ENCODE data around the gene OR51D1. TPM values are rescaled to one million over a fixed set of nuclear protein-coding genes. Genes with fewer than 3 reads are reported as not detected.

OR51D1 gene
- total RNA-seq, 1 experiment from 2014 or later: not detected

DNA sequence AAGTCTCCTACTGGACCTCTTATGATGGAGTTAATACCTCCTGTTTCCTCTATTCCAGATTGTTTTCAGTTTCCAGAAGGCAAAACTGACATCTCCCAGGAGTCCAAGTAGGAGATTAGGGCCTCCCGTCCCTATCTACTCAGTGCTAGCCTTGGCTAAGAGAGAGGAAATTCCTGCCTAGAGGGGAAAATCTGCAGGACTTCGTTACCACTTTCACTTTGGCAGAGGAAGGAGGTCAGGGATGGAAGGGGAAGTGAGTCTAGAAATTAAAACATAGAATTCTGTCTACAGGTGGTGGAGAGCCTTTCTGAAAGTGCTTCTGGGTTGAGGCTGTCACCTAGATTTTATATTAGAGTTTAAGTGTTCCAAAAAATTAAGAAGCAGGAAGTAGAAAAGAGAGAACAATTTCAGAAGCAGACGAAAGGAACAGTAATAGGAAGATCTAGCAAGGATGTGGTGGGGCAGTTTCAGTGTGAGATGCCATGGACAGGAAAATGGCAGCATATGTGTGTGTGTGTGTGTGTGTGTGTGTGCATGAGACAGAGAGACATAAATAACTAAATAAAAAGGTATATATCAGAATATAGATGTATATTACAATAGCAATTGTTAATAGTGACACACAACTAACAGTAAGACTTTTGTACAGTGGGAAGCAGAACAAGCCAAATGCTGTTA is 26.9 kb upstream of the OR51D1 start:
- H2AFZ ChIP-seq (ENCODE audit: low read length): peak overlapping the region; percentile 74
- H3K27ac ChIP-seq (ENCODE audit: low read length): no peak overlapping the region
- no TSS peak for BruUV-seq (replicated peaks)
- peak overlapping the region; percentile 58; the same call in 1 of the 2 replicates for H3K4me2 ChIP-seq (ENCODE audit: low read length)
- intact Hi-C loops (cut with micrococcal nuclease): no loop called here
- CTCF ChIA-PET: no interaction called here
- peaks cover 12% of the 10 kb centered on the region for H3K27me3 ChIP-seq (ENCODE audit: low read length)
- H3K9ac ChIP-seq (ENCODE audit: low read length): no peak overlapping the region
- no peaks in the 10 kb centered on the region for H3K9me3 ChIP-seq (ENCODE audit: low read length)
- POLR2A ChIA-PET (ENCODE audit: unreplicated experiment): no interaction called here
- no peaks in the 10 kb centered on the region for H3K79me2 ChIP-seq (ENCODE audit: low read length)
- peaks cover 15% of the 10 kb centered on the region for H3K4me1 ChIP-seq (ENCODE audit: insufficient read depth, low read length)
- H3K36me3 ChIP-seq (ENCODE audit: low read depth, low read length): no peaks in the 10 kb centered on the region
- no peak for ATAC-seq
- no peaks in the 10 kb centered on the region for H4K20me1 ChIP-seq (ENCODE audit: low read length)
- H3K9me2 ChIP-seq (replicated peaks; ENCODE audit: low read length): no peaks in the 10 kb centered on the region
- peak overlapping the region; percentile 35; the same call in 1 of the 2 replicates for H3K4me3 ChIP-seq (ENCODE audit: low read length)
- TF ChIP-seq, protein P1, sequence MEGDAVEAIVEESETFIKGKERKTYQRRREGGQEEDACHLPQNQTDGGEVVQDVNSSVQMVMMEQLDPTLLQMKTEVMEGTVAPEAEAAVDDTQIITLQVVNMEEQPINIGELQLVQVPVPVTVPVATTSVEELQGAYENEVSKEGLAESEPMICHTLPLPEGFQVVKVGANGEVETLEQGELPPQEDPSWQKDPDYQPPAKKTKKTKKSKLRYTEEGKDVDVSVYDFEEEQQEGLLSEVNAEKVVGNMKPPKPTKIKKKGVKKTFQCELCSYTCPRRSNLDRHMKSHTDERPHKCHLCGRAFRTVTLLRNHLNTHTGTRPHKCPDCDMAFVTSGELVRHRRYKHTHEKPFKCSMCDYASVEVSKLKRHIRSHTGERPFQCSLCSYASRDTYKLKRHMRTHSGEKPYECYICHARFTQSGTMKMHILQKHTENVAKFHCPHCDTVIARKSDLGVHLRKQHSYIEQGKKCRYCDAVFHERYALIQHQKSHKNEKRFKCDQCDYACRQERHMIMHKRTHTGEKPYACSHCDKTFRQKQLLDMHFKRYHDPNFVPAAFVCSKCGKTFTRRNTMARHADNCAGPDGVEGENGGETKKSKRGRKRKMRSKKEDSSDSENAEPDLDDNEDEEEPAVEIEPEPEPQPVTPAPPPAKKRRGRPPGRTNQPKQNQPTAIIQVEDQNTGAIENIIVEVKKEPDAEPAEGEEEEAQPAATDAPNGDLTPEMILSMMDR (conservative IDR thresholded peaks at IDR 0.05; ENCODE audit: low read depth, low read length): no peak
- TF ChIP-seq EZH2phosphoT487 (IDR thresholded peaks at IDR 0.05; ENCODE audit: borderline replicate concordance, low read length) (no peak), EZH2 (IDR thresholded peaks at IDR 0.05; ENCODE audit: low read length, unreplicated experiment) (no peak)
- no peaks in the 10 kb centered on the region for H3F3A ChIP-seq (ENCODE audit: low read length, unreplicated experiment)
- no peak for DNase-seq

DNA sequence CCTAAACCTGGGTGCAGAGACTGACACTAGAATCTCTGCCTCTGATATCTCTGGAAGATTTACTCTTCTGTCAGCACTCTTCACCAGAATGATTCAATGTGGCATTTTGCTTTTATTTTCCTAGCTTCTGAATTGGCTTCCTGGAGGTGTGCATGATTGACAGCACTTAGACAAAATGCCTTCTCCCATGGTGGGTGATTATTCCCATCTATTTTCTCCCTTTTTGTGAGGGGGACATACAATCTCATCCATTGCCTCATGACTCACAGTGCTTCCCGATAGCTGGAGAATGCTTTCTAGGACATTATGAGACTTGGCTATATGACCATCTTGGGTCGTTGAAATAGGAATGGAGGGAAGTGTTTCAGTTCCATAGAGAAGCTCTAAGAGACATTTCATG is 25.3 kb upstream of the OR51D1 start:
- Histone ChIP-seq H2AFZ (ENCODE audit: low read length) (no peak overlapping the region), H3F3A (ENCODE audit: low read length, unreplicated experiment) (no peaks in the 10 kb centered on the region), H3K4me3 (ENCODE audit: low read length) (no peak overlapping the region), H3K9me3 (ENCODE audit: low read length) (no peaks in the 10 kb centered on the region), H3K4me1 (ENCODE audit: insufficient read depth, low read length) (peaks cover 8% of the 10 kb centered on the region), H3K4me2 (ENCODE audit: low read length) (no peak overlapping the region), H3K9ac (ENCODE audit: low read length) (no peak overlapping the region), H3K27ac (ENCODE audit: low read length) (no peak overlapping the region), H3K27me3 (ENCODE audit: low read length) (peaks cover 12% of the 10 kb centered on the region), H3K79me2 (ENCODE audit: low read length) (no peaks in the 10 kb centered on the region), H4K20me1 (ENCODE audit: low read length) (no peaks in the 10 kb centered on the region), H3K9me2 (replicated peaks; ENCODE audit: low read length) (no peaks in the 10 kb centered on the region), H3K36me3 (ENCODE audit: low read depth, low read length) (no peaks in the 10 kb centered on the region)
- ChIA-PET CTCF (no interaction called here), POLR2A (ENCODE audit: unreplicated experiment) (no interaction called here)
- TF ChIP-seq, protein P1 (conservative IDR thresholded peaks at IDR 0.05; ENCODE audit: low read depth, low read length): no peak
- no peak for TF ChIP-seq EZH2 (IDR thresholded peaks at IDR 0.05; ENCODE audit: low read length, unreplicated experiment)
- no peak for TF ChIP-seq EZH2phosphoT487 (IDR thresholded peaks at IDR 0.05; ENCODE audit: borderline replicate concordance, low read length)
- no peak for DNase-seq
- no TSS peak for BruUV-seq (replicated peaks)
- intact Hi-C loops (cut with micrococcal nuclease): no loop called here
- ATAC-seq: no peak

DNA sequence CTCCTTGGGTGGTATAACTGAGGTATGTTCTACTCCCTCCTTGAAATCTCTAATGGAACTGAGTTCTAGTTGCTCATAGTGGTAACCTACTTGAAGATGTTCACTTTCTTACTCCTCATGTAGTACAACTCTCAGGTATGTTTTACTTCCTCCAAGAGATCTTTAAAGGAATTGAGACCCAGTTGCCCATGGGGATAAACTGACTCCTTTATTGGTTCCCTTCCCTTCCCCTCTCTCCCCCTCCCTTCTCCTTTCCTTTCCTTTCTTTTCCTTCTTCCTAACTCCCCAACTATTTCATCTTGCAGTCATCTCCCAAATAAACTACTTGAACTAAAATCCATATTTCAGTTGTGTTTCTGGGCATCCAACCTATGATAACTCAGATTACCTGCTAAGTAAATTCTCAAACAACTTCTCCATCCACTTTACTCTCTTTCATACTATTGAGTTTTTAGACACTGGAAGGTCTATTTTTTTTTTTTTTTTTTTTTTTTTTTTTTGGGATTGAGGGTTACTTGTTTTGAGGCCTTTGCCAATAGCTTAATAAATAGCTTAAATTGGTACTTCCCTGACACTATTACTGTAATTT is 21.3 kb upstream of the OR51D1 start:
- H3K27ac ChIP-seq (ENCODE audit: low read length): no peak overlapping the region
- H3K9me3 ChIP-seq (ENCODE audit: low read length): no peaks in the 10 kb centered on the region
- H3K4me2 ChIP-seq (ENCODE audit: low read length): no peak overlapping the region
- CTCF ChIA-PET: no interaction called here
- DNase-seq (no peak), ATAC-seq (no peak)
- H2AFZ ChIP-seq (ENCODE audit: low read length): no peak overlapping the region
- no peaks in the 10 kb centered on the region for H3K79me2 ChIP-seq (ENCODE audit: low read length)
- H3K27me3 ChIP-seq (ENCODE audit: low read length): peaks cover 25% of the 10 kb centered on the region
- no peaks in the 10 kb centered on the region for H3F3A ChIP-seq (ENCODE audit: low read length, unreplicated experiment)
- no peaks in the 10 kb centered on the region for H3K9me2 ChIP-seq (replicated peaks; ENCODE audit: low read length)
- TF ChIP-seq, protein P1 (conservative IDR thresholded peaks at IDR 0.05; ENCODE audit: low read depth, low read length): no peak
- no peak for TF ChIP-seq EZH2 (IDR thresholded peaks at IDR 0.05; ENCODE audit: low read length, unreplicated experiment)
- TF ChIP-seq EZH2phosphoT487 (IDR thresholded peaks at IDR 0.05; ENCODE audit: borderline replicate concordance, low read length): no peak
- no peaks in the 10 kb centered on the region for H3K36me3 ChIP-seq (ENCODE audit: low read depth, low read length)
- POLR2A ChIA-PET (ENCODE audit: unreplicated experiment): no interaction called here
- no peak overlapping the region for H3K4me3 ChIP-seq (ENCODE audit: low read length)
- H3K9ac ChIP-seq (ENCODE audit: low read length): no peak overlapping the region
- BruUV-seq (replicated peaks): no TSS peak
- intact Hi-C loops (cut with micrococcal nuclease): no loop called here
- no peaks in the 10 kb centered on the region for H3K4me1 ChIP-seq (ENCODE audit: insufficient read depth, low read length)
- H4K20me1 ChIP-seq (ENCODE audit: low read length): no peaks in the 10 kb centered on the region

All from PC-3 (cell line).